IMR-90 (cell line): Measurements from ENCODE around the gene RMI1. TPM values are rescaled to one million over a fixed set of nuclear protein-coding genes. Genes with fewer than 3 reads are reported as not detected.

ENCODE experiments used
- ATAC-seq: fragments of 200-7000 bp; cut with Tn5 transposase; 2 replicates; pipeline ENCODE4 v1.9.1; 2020; ENCODE audit warnings: low read depth, mild to moderate bottlenecking, moderate library complexity
- BruUV-seq: library from RNA; stranded (reverse); fragments of 400-500 nt; replicated peaks from 2 replicates; lab custom pipeline; 2021; lab: Mats Ljungman, UMichigan
- CTCF ChIA-PET: fragments of 300-600 bp; formaldehyde crosslinking; extraction: SDS; loops from one replicate; lab custom pipeline; 2021; ENCODE audit warnings: antibody characterized with exemption; lab: Yijun Ruan, JAX
- POLR2A ChIA-PET: fragments of 300-600 bp; sonication (Branson Sonifier 250); formaldehyde crosslinking; loops from one replicate; lab custom pipeline; 2022; ENCODE audit warnings: antibody characterized with exemption; ENCODE audit not compliant: unreplicated experiment; lab: Charles Lee
- DNase-seq: peaks from one replicate; pipeline ENCODE4 v3.0.0; 2013
- H2AFZ ChIP-seq: replicated peaks from 2 replicates; pipeline ENCODE3; 2013; ENCODE audit warnings: low read length, mild to moderate bottlenecking; ENCODE audit not compliant: poor library complexity
- H2AK5ac ChIP-seq: 2 replicates; pipeline ENCODE4 v1.6.1; 2013; ENCODE audit warnings: low read depth, low read length, inconsistent platforms
- H2AK9ac ChIP-seq: replicated peaks from 2 replicates; pipeline ENCODE3; 2013; ENCODE audit warnings: mild to moderate bottlenecking, low read depth, low read length, moderate library complexity; ENCODE audit not compliant: poor library complexity
- H2BK120ac ChIP-seq: 2 replicates; pipeline ENCODE4 v1.6.1; 2013; ENCODE audit warnings: low read depth, low read length, inconsistent platforms
- H2BK15ac ChIP-seq: 3 replicates; pipeline ENCODE4 v1.6.1; 2013; ENCODE audit warnings: low read depth, low read length, inconsistent platforms
- H2BK20ac ChIP-seq: 2 replicates; pipeline ENCODE4 v1.6.1; 2013; ENCODE audit warnings: low read depth, mild to moderate bottlenecking, inconsistent platforms, low read length, moderate library complexity
- H2BK5ac ChIP-seq: 2 replicates; pipeline ENCODE4 v1.6.1; 2013; ENCODE audit warnings: mild to moderate bottlenecking, low read depth, low read length, inconsistent platforms; ENCODE audit not compliant: poor library complexity, severe bottlenecking
- H3K14ac ChIP-seq: replicated peaks from 2 replicates; pipeline ENCODE4 v1.6.1; 2013; ENCODE audit warnings: low read depth, low read length, inconsistent platforms
- H3K18ac ChIP-seq: 2 replicates; pipeline ENCODE4 v1.6.1; 2013; ENCODE audit warnings: low read depth, low read length, control low read depth
- H3K23ac ChIP-seq: 2 replicates; pipeline ENCODE4 v1.6.1; 2013; ENCODE audit warnings: low read depth, low read length, inconsistent platforms
- H3K27ac ChIP-seq: 2 replicates; pipeline ENCODE4 v1.5.1; 2013; ENCODE audit warnings: mild to moderate bottlenecking, control low read depth, low read length; ENCODE audit not compliant: insufficient read depth
- H3K27me3 ChIP-seq: 2 replicates; pipeline ENCODE4 v1.6.1; 2013; ENCODE audit warnings: low read length; ENCODE audit not compliant: control insufficient read depth, insufficient read depth
- H3K36me3 ChIP-seq: 2 replicates; pipeline ENCODE4 v1.6.1; 2013; ENCODE audit warnings: low read length, mixed read lengths; ENCODE audit not compliant: control insufficient read depth, insufficient read depth
- H3K4ac ChIP-seq: 2 replicates; pipeline ENCODE4 v1.6.1; 2013; ENCODE audit warnings: low read depth, low read length, inconsistent platforms
- H3K4me1 ChIP-seq: 2 replicates; pipeline ENCODE4 v1.6.1; 2013; ENCODE audit warnings: low read length, mixed read lengths; ENCODE audit not compliant: control insufficient read depth, insufficient read depth
- H3K4me2 ChIP-seq: 2 replicates; pipeline ENCODE4 v1.6.1; 2013; ENCODE audit warnings: low read depth, mild to moderate bottlenecking, control low read depth, low read length, moderate library complexity
- H3K4me3 ChIP-seq: 2 replicates; pipeline ENCODE4 v1.5.1; 2013; ENCODE audit warnings: low read depth, mild to moderate bottlenecking, control low read depth, low read length, moderate library complexity; ENCODE audit not compliant: insufficient read depth
- H3K56ac ChIP-seq: 2 replicates; pipeline ENCODE4 v1.6.1; 2013; ENCODE audit warnings: low read length, inconsistent platforms; ENCODE audit not compliant: insufficient read depth; ENCODE audit errors: extremely low read depth
- H3K79me1 ChIP-seq, 2 experiments: 2 replicates each; pipeline ENCODE4 v1.6.1; 2013; ENCODE audit warnings: low read length in 2 of 2, inconsistent platforms in 1 of 2, low read depth in 1 of 2
- H3K9ac ChIP-seq: 2 replicates; pipeline ENCODE4 v1.6.1; 2013; ENCODE audit warnings: low read depth, low read length, control low read depth
- H3K9me1 ChIP-seq: 2 replicates; pipeline ENCODE4 v1.6.1; 2013; ENCODE audit warnings: low read length, inconsistent platforms; ENCODE audit not compliant: insufficient read depth
- H3K9me3 ChIP-seq: 2 replicates; pipeline ENCODE4 v1.6.1; 2013; ENCODE audit warnings: low read length; ENCODE audit not compliant: control insufficient read depth, insufficient read depth
- H4K20me1 ChIP-seq: 2 replicates; pipeline ENCODE4 v1.6.1; 2013; ENCODE audit warnings: low read length, inconsistent platforms; ENCODE audit not compliant: insufficient read depth
- H4K5ac ChIP-seq: 2 replicates; pipeline ENCODE4 v1.6.1; 2013; ENCODE audit warnings: mild to moderate bottlenecking, low read depth, low read length, control low read depth
- H4K8ac ChIP-seq, 2 experiments: 2 replicates each; pipeline ENCODE4 v1.6.1; 2013; ENCODE audit warnings: low read depth in 2 of 2, low read length in 2 of 2, control low read depth in 1 of 2, inconsistent platforms in 1 of 2
- H4K91ac ChIP-seq: 2 replicates; pipeline ENCODE4 v1.6.1; 2013; ENCODE audit warnings: low read depth, low read length, inconsistent platforms; ENCODE audit not compliant: insufficient read depth
- MAFK ChIP-seq: IDR thresholded peaks from 2 replicates; pipeline ENCODE4 v1.6.1; 2012; ENCODE audit warnings: low read depth, low read length, improper control_type of control experiment
- MXI1 ChIP-seq: IDR thresholded peaks from 2 replicates; pipeline ENCODE4 v1.6.1; 2012; ENCODE audit warnings: low read depth, mild to moderate bottlenecking, low read length, moderate library complexity, borderline replicate concordance
- WGBS, 2 experiments: methylation state at CpG; one replicate each; pipeline versions ENCODE4 v1.1.5 to v1.1.7; 2013; ENCODE audit warnings: missing lambda C conversion rate in 2 of 2; ENCODE audit not compliant: insufficient read length in 1 of 2; ENCODE audit errors: extremely low coverage in 2 of 2; 5-methylcytosine and 5-hydroxymethylcytosine counted together
- dilution Hi-C: fragments of 300-500 bp; cut with HindIII; formaldehyde crosslinking; loops from one replicate; pipeline ENCODE4 v1.14.3; 2018; ENCODE audit warnings: low sequenced_read_pairs; ENCODE audit not compliant: unreplicated experiment
- in situ Hi-C: fragments of 300-500 bp; cut with MboI; formaldehyde crosslinking; loops from 3 replicates; pipeline ENCODE4 v1.14.3; 2019; ENCODE audit warnings: low sequenced_read_pairs, inconsistent platforms, mixed read lengths
- intact Hi-C: fragments of 100-400 bp; cut with micrococcal nuclease; formaldehyde crosslinking; loops from 2 replicates; pipeline ENCODE4 v1.10.0; 2022
- polyA plus RNA-seq, 3 experiments: library from polyadenylated mRNA; depleted of rRNA; stranded (reverse); fragments of >200 nt; gene quantifications; 2 replicates each; pipeline ENCODE4 v1.2.3, GENCODE V29; 2012; ENCODE audit warnings: low replicate concordance in 1 of 3
- total RNA-seq: library from RNA; depleted of rRNA; stranded (reverse); fragments of >200 nt; gene quantifications from 2 replicates; pipeline ENCODE4 v1.2.3, GENCODE V29; 2012

Gene RMI1
- total and polyA plus RNA-seq, 2 of the 4 experiments (the other 2 are of a cell fraction), result 4.4 to 6.8 TPM

DNA sequence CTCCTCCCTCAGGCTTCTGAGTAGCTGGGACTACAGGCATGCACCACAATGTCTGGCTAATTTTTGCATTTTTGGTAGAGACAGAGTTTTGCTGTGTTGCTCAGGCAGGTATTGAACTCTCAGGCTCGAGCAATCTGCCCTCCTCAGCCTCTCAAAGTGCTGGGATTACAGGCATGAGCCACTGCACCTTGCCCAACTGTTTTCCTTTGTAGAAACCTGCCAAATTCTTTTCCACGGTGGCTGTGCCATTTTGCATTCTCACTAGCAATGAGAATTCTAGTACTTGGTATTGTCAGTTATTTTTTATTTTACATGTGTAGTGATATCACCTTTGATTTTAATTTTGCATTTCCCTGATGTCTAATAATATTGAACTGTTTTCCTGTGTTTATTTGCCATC, 7.8 kb downstream of the RMI1 start:
- H4K91ac ChIP-seq, result no peak overlapping the region
- no peaks in the 10 kb centered on the region for H3K9me3 ChIP-seq
- no peak overlapping the region for H3K4ac ChIP-seq
- H3K23ac ChIP-seq, result 0 out of 2 replicates have a peak overlapping the region, but pooled peaks have one; percentile 17
- no peak overlapping the region for H3K4me2 ChIP-seq
- BruUV-seq, result no TSS peak
- H2AK5ac ChIP-seq, result peak overlapping the region; percentile 73; the same call in 1 of the 2 replicates
- no peak overlapping the region for H2BK120ac ChIP-seq
- no peak for DNase-seq
- intact Hi-C loops, result loop anchor here (10.0 kb wide), 1 partner anchor 284 kb away; the partner anchor contains the start of gene UBQLN1
- peaks cover 16 to 30% of the 10 kb centered on the region in 2 experiments for H3K79me1 ChIP-seq
- no peak overlapping the region for H3K27ac ChIP-seq
- in situ Hi-C loops, result no loop called here
- H3K4me3 ChIP-seq, result no peak overlapping the region
- H3K18ac ChIP-seq, result no peak overlapping the region
- dilution Hi-C loops, result no loop called here
- H3K4me1 ChIP-seq, result peaks cover 2% of the 10 kb centered on the region
- H2BK20ac ChIP-seq, result no peak overlapping the region
- CTCF ChIA-PET, result no interaction called here
- no peak overlapping the region for H2AFZ ChIP-seq
- no peak overlapping the region for H3K14ac ChIP-seq
- peaks cover 3% of the 10 kb centered on the region; the same call in 1 of the 2 replicates for H3K36me3 ChIP-seq
- POLR2A ChIA-PET, result no interaction called here
- no peak overlapping the region for H2BK5ac ChIP-seq
- H3K9ac ChIP-seq, result no peak overlapping the region
- H4K5ac ChIP-seq, result no peak overlapping the region
- no peak overlapping the region for H2AK9ac ChIP-seq
- TF ChIP-seq MXI1, result no peak
- no peak for TF ChIP-seq MAFK
- no peak for ATAC-seq
- no peaks in the 10 kb centered on the region for H3K27me3 ChIP-seq
- H4K8ac ChIP-seq, result no peak overlapping the region
- no CpG with 5 or more reads among the region's 2 CpGs for WGBS, 2 experiments
- H3K9me1 ChIP-seq, result no peaks in the 10 kb centered on the region
- no peaks in the 10 kb centered on the region for H4K20me1 ChIP-seq
- H3K56ac ChIP-seq, result no peak overlapping the region
- H2BK15ac ChIP-seq, result no peak overlapping the region
